GM12801 (cell line): ENCODE data around the gene PHF19.

Source experiments
- CTCF ChIP-seq: IDR thresholded peaks from one replicate; pipeline ENCODE4 v1.5.1; 2011; ENCODE audit warnings: control low read depth; ENCODE audit not compliant: insufficient read length; ENCODE audit errors: extremely low read depth

The PHF19 gene

GRCh38 chr9:120866651-120867050 is 10.3 kb downstream of the PHF19 start:
- no peak for TF ChIP-seq CTCF

DNA sequence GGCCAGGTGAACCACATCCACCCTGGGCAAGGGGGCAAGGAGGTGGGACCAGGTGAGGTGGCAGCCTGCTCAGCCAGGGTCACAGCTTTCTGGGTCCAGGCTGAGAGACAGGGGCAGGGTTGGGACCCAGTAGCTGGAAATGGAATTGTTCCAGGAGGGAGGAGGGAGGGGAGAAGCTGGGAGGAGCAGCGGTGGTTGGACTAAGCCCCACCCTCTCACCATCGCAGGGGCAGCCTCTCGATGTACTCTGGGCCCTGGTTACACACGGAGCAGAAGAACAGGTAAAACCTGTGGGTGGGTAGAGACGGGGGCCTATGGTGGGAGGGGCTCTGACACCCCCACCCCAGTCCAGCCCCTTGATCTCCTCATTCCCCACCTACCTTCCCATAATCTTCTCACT is 11.2 kb downstream of the PHF19 start:
- TF ChIP-seq CTCF: no peak

- TF ChIP-seq CTCF: no peak
Observed at GRCh38 chr9:120865176-120865575, 11.8 kb downstream of the PHF19 start.

- no peak for TF ChIP-seq CTCF
Observed at GRCh38 chr9:120864719-120865118, 12.3 kb downstream of the PHF19 start.

- TF ChIP-seq CTCF: no peak
Observed at GRCh38 chr9:120863833-120864232, 13.2 kb downstream of the PHF19 start.

DNA sequence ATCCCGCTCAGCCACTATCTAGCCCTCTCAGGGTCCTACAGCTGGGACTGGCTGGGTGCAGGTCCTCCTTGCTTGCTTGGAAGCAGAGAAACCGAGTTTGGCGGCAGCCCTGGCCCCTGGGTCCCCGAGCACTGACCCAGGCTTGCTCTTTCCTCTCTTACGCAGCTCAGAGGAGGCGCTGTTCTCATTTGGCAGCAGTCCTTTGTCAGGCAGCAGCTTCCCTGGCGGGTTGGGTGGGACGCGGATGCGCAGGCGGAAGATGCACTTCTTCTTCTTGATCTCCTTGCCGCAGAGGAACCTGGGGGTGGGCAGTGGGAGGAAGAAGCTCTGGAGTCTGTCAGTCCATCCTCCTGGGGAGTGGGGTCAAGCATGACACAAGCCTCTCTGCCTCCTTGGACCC is 14.5 kb downstream of the PHF19 start:
- no peak for TF ChIP-seq CTCF

DNA sequence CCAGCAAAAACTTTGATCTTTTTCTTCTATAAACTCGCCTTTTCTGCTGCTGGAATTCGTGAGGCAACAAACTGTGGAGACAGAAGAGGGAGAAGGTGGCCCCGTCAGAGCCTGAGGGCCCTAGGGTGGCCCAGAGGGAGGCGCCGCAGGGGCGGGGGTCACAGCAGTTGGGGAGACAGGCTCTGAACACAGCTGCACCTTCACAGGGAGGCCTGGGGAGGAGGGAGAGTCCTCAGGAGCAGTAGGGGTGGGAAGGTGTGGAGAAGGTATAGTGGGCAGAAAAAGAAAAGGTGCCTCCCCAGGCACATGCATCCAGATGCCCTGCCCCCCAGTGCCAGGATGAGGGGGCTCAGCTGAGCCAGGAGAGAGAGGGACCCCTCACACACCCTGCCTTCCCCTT is 15.1 kb downstream of the PHF19 start:
- TF ChIP-seq CTCF: no peak

DNA sequence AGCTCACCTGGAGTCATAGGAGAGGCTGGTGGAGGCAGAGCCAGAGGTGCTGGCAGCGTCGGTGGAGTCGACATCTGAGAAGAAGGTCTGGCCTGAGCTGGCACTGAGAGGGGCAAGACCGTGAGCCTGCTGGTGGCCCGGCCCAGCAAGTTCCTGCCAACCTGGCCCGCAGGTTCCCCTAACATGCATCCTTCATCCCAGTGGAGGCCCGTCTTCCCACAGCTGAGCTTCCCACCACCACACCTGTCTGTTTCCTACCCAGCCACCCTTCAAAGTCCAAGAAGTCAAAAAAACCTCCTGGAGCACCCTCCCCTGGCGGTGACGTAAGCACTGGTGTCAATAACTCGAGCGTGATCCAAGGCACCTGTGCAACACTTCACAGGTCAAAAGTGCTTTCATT is 16.9 kb downstream of the PHF19 start:
- no peak for TF ChIP-seq CTCF
